NCI-H2171 (cell line): ENCODE data around the gene SHMT2.

ENCODE experiments used
- DNase-seq: peaks from one replicate; lab custom pipeline; 2025; lab: John Stamatoyannopoulos, UW

SHMT2 gene

GRCh38 chr12:57240066-57240921, 10.8 kb downstream of the SHMT2 start:
- DNase-seq, result peak; percentile 82

- peak; percentile 31 for DNase-seq
Observed at GRCh38 chr12:57240926-57241401, 11.5 kb downstream of the SHMT2 start.

- DNase-seq, result peak; percentile 43
Observed at GRCh38 chr12:57241402-57242310, 12.1 kb downstream of the SHMT2 start.

- peak; percentile 82 for DNase-seq
Observed at GRCh38 chr12:57242329-57242690, 12.8 kb downstream of the SHMT2 start.

- DNase-seq, result peak; percentile 92
Observed at GRCh38 chr12:57242691-57243454, 13.4 kb downstream of the SHMT2 start.

- DNase-seq, result peak; percentile 79
Observed at GRCh38 chr12:57243521-57244311, 14.2 kb downstream of the SHMT2 start.

- no peak for DNase-seq
Observed at GRCh38 chr12:57244312-57244696, 14.8 kb downstream of the SHMT2 start.

GRCh38 chr12:57247041-57247440, 17.5 kb downstream of the SHMT2 start:
- no peak for DNase-seq

- no peak for DNase-seq
Observed at GRCh38 chr12:57248934-57249742, 19.6 kb downstream of the SHMT2 start.

- DNase-seq, result no peak
Observed at GRCh38 chr12:57250541-57250940, 21.0 kb downstream of the SHMT2 start.

- DNase-seq, result no peak
Observed at GRCh38 chr12:57250956-57251355, 21.4 kb downstream of the SHMT2 start, which contains the start of gene STAC3. Gene STAC3, minus strand, starts transcription at chr12:57251187. Its CDS starts 1,551 bp downstream, at chr12:57249636.

- DNase-seq, result no peak
Observed at GRCh38 chr12:57254506-57255280, 25.2 kb downstream of the SHMT2 start.

GRCh38 chr12:57255916-57256315, 26.4 kb downstream of the SHMT2 start:
- DNase-seq, result no peak

GRCh38 chr12:57258977-57259970, 29.8 kb downstream of the SHMT2 start:
- no peak for DNase-seq

- DNase-seq, result no peak
Observed at GRCh38 chr12:57260366-57260765, 30.9 kb downstream of the SHMT2 start.

- DNase-seq, result peak; percentile 75
Observed at GRCh38 chr12:57261428-57261865, 31.9 kb downstream of the SHMT2 start.

GRCh38 chr12:57262126-57262822, 32.8 kb downstream of the SHMT2 start:
- DNase-seq, result no peak
